HepG2 (cell line): ENCODE data around the gene TUBB. TPM values are rescaled to one million over a fixed set of nuclear protein-coding genes. Genes with fewer than 3 reads are reported as not detected.

Experiments used
- ATAC-seq: fragments of 200-7000 bp; cut with Tn5 transposase; 3 replicates; pipeline ENCODE4 v1.9.1; 2020; ENCODE audit warnings: mild to moderate bottlenecking, moderate library complexity
- BruUV-seq: library from RNA; stranded (reverse); fragments of 400-500 nt; replicated peaks from 2 replicates; lab custom pipeline; 2021; lab: Mats Ljungman, UMichigan
- CTCF ChIA-PET: fragments of 300-600 bp; formaldehyde crosslinking; extraction: SDS; loops from one replicate; lab custom pipeline; 2021; ENCODE audit warnings: low total read pairs, inconsistent platforms, low intra/inter-chr PET ratio; lab: Yijun Ruan, JAX
- POLR2A ChIA-PET: fragments of 350-600 bp; sonication (Branson Sonifier 250); formaldehyde crosslinking; loops from one replicate; lab custom pipeline; 2020; ENCODE audit warnings: antibody characterized with exemption, inconsistent platforms; lab: Yijun Ruan, JAX
- DNase-seq: peaks from one replicate; pipeline ENCODE4 v3.0.0-alpha.2; 2015; ENCODE audit warnings: low spot score
- FAIRE-seq: peaks from 3 replicates; lab custom pipeline; 2011; peaks lifted over from hg19 to GRCh38; lab: Jason Lieb, UNC
- H2AFZ ChIP-seq: one replicate; pipeline ENCODE4 v1.6.1; 2011; ENCODE audit warnings: low read length, inconsistent platforms
- H3K27ac ChIP-seq: fragments of 300-600 bp; 3 replicates; pipeline ENCODE4 v1.8.0; 2011; ENCODE audit warnings: mixed run types, mild to moderate bottlenecking, mixed read lengths, low read length, inconsistent platforms; ENCODE audit not compliant: insufficient read depth; ENCODE audit errors: extremely low read length
- H3K27me3 ChIP-seq, 2 experiments: fragments of 200-600 bp in 1 of 2; 2 replicates in 1 of 2; 3 replicates in 1 of 2; pipeline versions ENCODE4 v1.6.0 to v1.8.0; 2011; ENCODE audit warnings: low read length in 2 of 2, mild to moderate bottlenecking in 2 of 2, moderate library complexity in 2 of 2, inconsistent platforms in 1 of 2; ENCODE audit not compliant: insufficient read depth in 2 of 2, control insufficient read depth in 1 of 2
- H3K36me3 ChIP-seq, 2 experiments: fragments of 200-600 bp in 1 of 2; replicated peaks in 1 of 2; 2 replicates in 1 of 2; 3 replicates in 1 of 2; pipeline versions ENCODE4 v1.5.1 to v1.8.0; 2011; ENCODE audit warnings: low read length in 2 of 2, inconsistent platforms in 1 of 2; ENCODE audit not compliant: insufficient read depth in 2 of 2, control insufficient read depth in 1 of 2
- H3K4me1 ChIP-seq: 2 replicates; pipeline ENCODE4 v1.5.1; 2012; ENCODE audit warnings: low read length, inconsistent platforms; ENCODE audit not compliant: insufficient read depth
- H3K4me2 ChIP-seq: 2 replicates; pipeline ENCODE4 v1.6.0; 2011; ENCODE audit warnings: low read depth, low read length, inconsistent platforms
- H3K4me3 ChIP-seq, 3 experiments: fragments of 200-600 bp in 1 of 3; sonication (generic), shearing (Covaris generic) in 1 of 3; replicated peaks in 1 of 3; 2 replicates each; pipeline ENCODE4 v1.5.1; 2011 to 2016; ENCODE audit warnings: low read length in 3 of 3, inconsistent platforms in 2 of 3, low read depth in 2 of 3, mild to moderate bottlenecking in 2 of 3, control low read depth in 1 of 3, mixed read lengths in 1 of 3; ENCODE audit not compliant: insufficient read depth in 1 of 3
- H3K79me2 ChIP-seq: one replicate; pipeline ENCODE4 v1.6.1; 2011; ENCODE audit warnings: low read length, inconsistent platforms; ENCODE audit not compliant: insufficient read depth
- H3K9ac ChIP-seq: 2 replicates; pipeline ENCODE4 v1.6.0; 2011; ENCODE audit warnings: mild to moderate bottlenecking, low read depth, low read length, inconsistent platforms; ENCODE audit not compliant: insufficient read depth
- H3K9me3 ChIP-seq: 2 replicates; pipeline ENCODE4 v1.5.1; 2012; ENCODE audit warnings: mild to moderate bottlenecking, low read length
- H4K20me1 ChIP-seq: 2 replicates; pipeline ENCODE4 v1.6.0; 2011; ENCODE audit warnings: inconsistent platforms, mild to moderate bottlenecking, low read length, moderate library complexity; ENCODE audit not compliant: insufficient read depth
- AFF4 ChIP-seq: sonication (generic); formaldehyde crosslinking; IDR thresholded peaks from 2 replicates; pipeline ENCODE4 v1.4.0; 2020; ENCODE audit warnings: missing genetic modification reagents
- HNRNPK ChIP-seq: fragments of 200-400 bp; formaldehyde crosslinking; IDR thresholded peaks from 2 replicates; pipeline ENCODE4 v1.6.1; 2018; ENCODE audit warnings: low read length, low read depth, moderate library complexity, mild to moderate bottlenecking; ENCODE audit not compliant: poor library complexity, severe bottlenecking
- IKZF1 ChIP-seq: fragments of 450-650 bp; IDR thresholded peaks from 2 replicates; pipeline ENCODE4 v1.7.1; 2016
- MAZ ChIP-seq, 2 experiments: sonication (generic) in 1 of 2; formaldehyde crosslinking in 1 of 2; IDR thresholded peaks; 2 replicates each; pipeline versions ENCODE4 v1.5.0 to v1.6.1; 2012 to 2020; ENCODE audit warnings: low read depth in 2 of 2, mild to moderate bottlenecking in 2 of 2, borderline replicate concordance in 1 of 2, improper control_type of control experiment in 1 of 2, low read length in 1 of 2, missing genetic modification reagents in 1 of 2, moderate library complexity in 1 of 2
- MIER2 ChIP-seq: IDR thresholded peaks from 2 replicates; pipeline ENCODE4 v1.6.1; 2016; ENCODE audit warnings: missing biosample characterization, missing genetic modification reagents
- ZBTB49 ChIP-seq: sonication (generic); formaldehyde crosslinking; IDR thresholded peaks from 2 replicates; pipeline ENCODE4 v1.4.0; 2020; ENCODE audit warnings: missing genetic modification reagents, borderline replicate concordance
- ZNF350 ChIP-seq: sonication (generic); formaldehyde crosslinking; IDR thresholded peaks from 2 replicates; pipeline ENCODE4 v1.4.0; 2020; ENCODE audit warnings: mild to moderate bottlenecking, low read depth, missing genetic modification reagents, borderline replicate concordance
- WGBS: methylation state at CpG from one replicate; pipeline ENCODE4 v1.1.6; 2017; ENCODE audit warnings: low lambda C conversion rate; 5-methylcytosine and 5-hydroxymethylcytosine counted together
- in situ Hi-C: cut with HindIII; loops from 2 replicates; pipeline ENCODE4 v1.10.0; 2017; ENCODE audit warnings: low pct_unique_long_range_greater_than_20kb; ENCODE audit not compliant: extremely low pct_ligation_motif_present
- intact Hi-C: fragments of 100-400 bp; cut with micrococcal nuclease; formaldehyde crosslinking; loops from one replicate; pipeline ENCODE4 v1.10.0; 2022; ENCODE audit not compliant: unreplicated experiment
- polyA plus RNA-seq, 8 experiments: library from polyadenylated mRNA; depleted of rRNA in 3 of 8; stranded (reverse) in 7 of 8; unstranded in 1 of 8; fragments of >200 nt; fragmentation: Illumina TruSeq in 4 of 8; extraction: Trizol in 4 of 8; gene quantifications; 2 replicates each; pipeline versions ENCODE4 v1.2.1 to v1.2.3, GENCODE V29; 2011 to 2016; ENCODE audit warnings: low read depth in 4 of 8, missing spikeins in 1 of 8, mixed read lengths in 1 of 8; ENCODE audit not compliant: insufficient read depth in 1 of 8
- total RNA-seq, 5 experiments: library from RNA; depleted of rRNA; stranded (reverse); fragments of >200 nt; fragmentation: Illumina TruSeq; extraction: Trizol; gene quantifications; 2 replicates each; pipeline ENCODE4 v1.2.3, GENCODE V29; 2016; ENCODE audit warnings: low read depth in 1 of 5

The TUBB gene
- total and polyA plus RNA-seq, 2 of the 13 experiments (the other 11 are each of a cell fraction or from before 2014, with no cell fraction given): 911 to 1,163 TPM

GRCh38 chr6:30683183-30683979 lies 36.8 kb upstream of the TUBB start:
- H3K79me2 ChIP-seq: no peaks in the 10 kb centered on the region
- H3K9ac ChIP-seq: peak overlapping the region; percentile 24; the same call in 1 of the 2 replicates
- 58% methylated on average over 7 of the region's 7 CpGs for WGBS
- no peaks in the 10 kb centered on the region for H3K9me3 ChIP-seq
- no peaks in the 10 kb centered on the region for H3K27me3 ChIP-seq
- peaks cover 69% of the 10 kb centered on the region for H3K4me1 ChIP-seq
- H3K4me3 ChIP-seq: no peak overlapping the region
- FAIRE-seq (no peak), ATAC-seq (no peak), DNase-seq (no peak)
- POLR2A ChIA-PET: interaction anchor here (0.5 to 2.5 kb wide), 6 partner anchors 11 to 99 kb away, joined by 3 to 10 read pairs (median 6); partner anchors contain the start of genes DHX16 and MDC1
- H3K27ac ChIP-seq: peak overlapping the region; percentile 3
- in situ Hi-C loops: loop anchor here (25.0 kb wide), 1 partner anchor 404 kb away; no protein-coding TSS in a partner anchor
- TF ChIP-seq HNRNPK (peak; percentile 39), ZNF350 (CRISPR knock-in tag) (0 out of 2 replicates have a peak, but pooled peaks have one; percentile 7), IKZF1 (no peak)
- intact Hi-C loops: no loop called here
- peak overlapping the region; percentile 48 for H3K4me2 ChIP-seq
- BruUV-seq: no TSS peak
- CTCF ChIA-PET: interaction anchor here (0.7 to 3.5 kb wide), 2 partner anchors 39 to 42 kb away, joined by 3 to 11 read pairs; no protein-coding TSS in a partner anchor
- H3K36me3 ChIP-seq: no peaks in the 10 kb centered on the region
- H2AFZ ChIP-seq: no peak overlapping the region
- H4K20me1 ChIP-seq: no peaks in the 10 kb centered on the region

GRCh38 chr6:30683980-30684338 lies 36.2 kb upstream of the TUBB start:
- Histone ChIP-seq H3K4me3 (no peak overlapping the region; a peak in 1 of 6 replicates), H3K36me3 (no peaks in the 10 kb centered on the region), H3K4me1 (peaks cover 71% of the 10 kb centered on the region), H2AFZ (no peak overlapping the region), H3K27me3 (no peaks in the 10 kb centered on the region), H3K9me3 (no peaks in the 10 kb centered on the region), H3K9ac (peak overlapping the region; percentile 17; the same call in 1 of the 2 replicates), H3K4me2 (peak overlapping the region; percentile 48; the same call in 1 of the 2 replicates), H4K20me1 (no peaks in the 10 kb centered on the region), H3K79me2 (no peaks in the 10 kb centered on the region), H3K27ac (no peak overlapping the region)
- ChIA-PET CTCF (interaction anchor here (3.5 kb wide), 1 partner anchor 39 kb away, joined by 11 read pairs; no protein-coding TSS in a partner anchor), POLR2A (interaction anchor here (2.4 to 2.5 kb wide), 2 partner anchors 11 to 38 kb away, joined by 6 to 10 read pairs; partner anchors contain the start of gene DHX16)
- ATAC-seq (no peak), FAIRE-seq (no peak), DNase-seq (no peak)
- WGBS: 86% methylated on average over 2 of the region's 2 CpGs
- in situ Hi-C loops: loop anchor here (25.0 kb wide), 1 partner anchor 403 kb away; no protein-coding TSS in a partner anchor
- intact Hi-C loops: no loop called here
- BruUV-seq: no TSS peak
- TF ChIP-seq MAZ (IDR thresholded peaks at IDR 0.05; ENCODE audit: borderline replicate concordance, low read depth, low read length) (no peak), MAZ (CRISPR knock-in tag; IDR thresholded peaks at IDR 0.05; ENCODE audit: low read depth) (no peak), MIER2 (CRISPR knock-in tag) (no peak), ZBTB49 (CRISPR knock-in tag) (no peak), AFF4 (CRISPR knock-in tag) (no peak)
